Stimulated activated naive CD8-positive, alpha-beta T cell treated with anti-CD3 and anti-CD28 coated beads, Interleukin-15, Interleukin-2, amounts not matched to agents 100 ng/mL and 50 ng/mL, for 24 hours (primary cell): ENCODE measurements around the gene IL10.
"Not testable (repeated sequence)": the region's sequence is repeated elsewhere in the genome, so short reads cannot be mapped to it uniquely, and the experiment has no call there.

Source experiments
- H3K27ac Mint-ChIP-seq: one replicate; pipeline ENCODE4 v1.8.0; 2021; ENCODE audit warnings: mild to moderate bottlenecking, mixed read lengths
- H3K27me3 Mint-ChIP-seq: one replicate; pipeline ENCODE4 v1.8.0; 2021; ENCODE audit warnings: mixed read lengths
- H3K36me3 Mint-ChIP-seq: one replicate; pipeline ENCODE4 v1.8.0; 2021; ENCODE audit warnings: low read depth, mixed read lengths
- H3K4me1 Mint-ChIP-seq: one replicate; pipeline ENCODE4 v1.8.0; 2021; ENCODE audit warnings: low read depth, mixed read lengths
- H3K4me3 Mint-ChIP-seq: one replicate; pipeline ENCODE4 v1.8.0; 2021; ENCODE audit warnings: mild to moderate bottlenecking, mixed read lengths
- H3K9me3 Mint-ChIP-seq: one replicate; pipeline ENCODE4 v1.8.0; 2021; ENCODE audit warnings: mixed read lengths

Gene IL10

DNA sequence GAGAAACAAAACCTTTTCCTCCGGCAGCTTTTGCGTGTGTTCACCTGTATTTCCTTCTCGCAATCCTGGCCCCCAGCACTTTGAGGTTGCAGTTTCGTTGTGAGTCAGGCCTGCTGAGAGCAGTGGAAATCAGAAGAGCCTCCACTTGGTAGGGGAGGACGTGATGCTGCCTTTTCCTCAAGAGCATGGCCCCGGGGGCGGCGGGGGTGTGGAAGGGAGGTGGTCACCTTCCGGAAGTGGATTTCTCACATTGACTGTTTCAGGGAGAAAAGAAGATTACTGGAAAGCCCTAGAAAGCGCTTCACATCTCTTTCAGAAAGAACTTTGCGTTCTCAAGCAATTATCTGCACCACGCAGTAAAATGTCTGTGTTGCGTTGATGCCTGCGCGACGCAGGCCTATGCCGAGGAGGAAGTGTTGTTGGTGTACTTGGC lies 12.2 kb upstream of the IL10 start:
- Mint-ChIP-seq H3K9me3 (no peaks in the 10 kb centered on the region), H3K4me1 (peaks cover 68% of the 10 kb centered on the region), H3K27ac (peak overlapping the region; percentile 87), H3K36me3 (no peaks in the 10 kb centered on the region), H3K27me3 (peaks cover 9% of the 10 kb centered on the region), H3K4me3 (peak overlapping the region; percentile 39)

DNA sequence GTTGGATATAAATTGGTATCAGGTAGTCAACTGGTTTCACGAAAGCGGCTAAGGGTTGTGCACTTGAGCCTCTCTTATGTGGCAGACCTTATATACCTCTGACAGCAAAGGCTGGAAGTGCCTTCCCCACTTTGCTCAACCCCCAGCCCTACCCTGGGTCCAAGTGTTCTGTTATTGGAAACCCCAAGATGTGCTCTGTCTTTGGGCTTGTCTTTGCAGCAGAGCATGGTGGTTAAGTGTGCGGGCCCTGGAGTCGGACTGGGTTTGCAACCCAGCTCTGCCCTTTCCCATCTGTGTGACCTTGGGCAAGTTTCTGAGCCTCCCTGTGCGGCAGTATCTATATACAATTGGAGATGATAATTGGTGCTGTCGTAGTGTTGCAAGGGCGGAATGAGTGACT lies 11.2 kb upstream of the IL10 start:
- peaks cover 9% of the 10 kb centered on the region for H3K27me3 Mint-ChIP-seq
- peak overlapping the region; percentile 87 for H3K27ac Mint-ChIP-seq
- no peaks in the 10 kb centered on the region for H3K9me3 Mint-ChIP-seq
- no peak overlapping the region for H3K4me3 Mint-ChIP-seq
- no peaks in the 10 kb centered on the region for H3K36me3 Mint-ChIP-seq
- peaks cover 68% of the 10 kb centered on the region for H3K4me1 Mint-ChIP-seq

DNA sequence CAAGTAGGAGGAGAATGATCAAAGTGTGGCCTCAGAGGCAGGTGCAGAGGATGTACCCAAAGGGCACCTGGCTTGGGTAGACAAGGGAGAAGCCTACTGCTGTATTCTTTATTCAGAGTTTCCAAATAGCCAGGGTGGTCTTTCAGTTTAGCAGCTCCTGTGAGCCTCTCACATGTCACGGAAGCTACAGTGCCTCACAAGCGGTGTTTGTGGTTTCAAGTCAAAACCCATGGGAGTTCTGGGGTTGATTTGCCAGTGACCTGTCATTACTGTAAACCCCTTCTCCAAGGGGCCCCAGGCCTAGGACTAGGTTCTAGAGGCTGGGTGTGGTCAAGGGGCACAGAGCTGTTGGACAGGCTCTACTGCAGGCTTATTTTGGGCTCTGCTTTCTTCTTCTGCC lies 10.2 kb upstream of the IL10 start:
- Mint-ChIP-seq H3K4me3 (no peak overlapping the region), H3K9me3 (no peaks in the 10 kb centered on the region), H3K4me1 (peaks cover 59% of the 10 kb centered on the region), H3K27me3 (peaks cover 5% of the 10 kb centered on the region), H3K36me3 (no peaks in the 10 kb centered on the region), H3K27ac (peak overlapping the region; percentile 65)

DNA sequence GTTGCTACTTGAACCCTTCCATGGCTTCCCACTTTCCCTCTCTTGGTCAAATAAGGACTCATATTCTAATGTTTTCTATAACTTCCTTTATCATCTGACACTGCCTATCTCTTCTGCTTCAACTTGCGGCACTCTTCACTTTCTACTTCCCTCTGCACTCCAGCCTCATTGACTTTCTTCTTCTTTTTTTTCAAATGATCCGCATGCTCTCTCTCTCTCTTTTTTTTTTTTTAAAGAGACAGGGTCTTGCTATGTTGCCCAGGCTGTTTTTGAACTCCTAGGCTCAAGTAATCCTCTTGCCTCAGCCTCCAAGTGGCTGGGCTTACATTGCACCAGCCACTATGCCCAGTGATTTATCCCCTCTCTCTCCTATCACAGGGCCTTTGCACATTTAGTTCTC lies 7.3 kb upstream of the IL10 start:
- H3K4me3 Mint-ChIP-seq, result no peak overlapping the region

DNA sequence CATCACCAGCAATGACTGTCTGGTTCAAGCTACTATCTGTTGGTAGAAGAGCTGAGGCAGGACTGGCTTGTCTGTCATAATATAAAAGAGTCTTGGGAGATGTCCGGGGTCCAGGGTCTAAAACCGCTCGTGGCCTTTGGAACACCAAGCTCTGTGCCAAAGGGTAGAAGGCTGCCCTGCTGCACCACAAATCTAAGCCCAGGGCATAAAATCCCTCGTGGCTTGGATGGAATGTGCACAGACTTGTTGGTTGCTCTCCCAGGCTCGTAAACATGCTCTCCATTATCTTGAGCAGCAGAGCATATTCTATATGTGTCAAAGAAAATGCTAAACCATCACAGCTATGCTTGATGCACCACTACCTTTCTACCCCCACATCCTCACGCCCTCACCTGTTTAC lies 6.6 kb upstream of the IL10 start:
- H3K4me1 Mint-ChIP-seq, result peaks cover 34% of the 10 kb centered on the region
- H3K27ac Mint-ChIP-seq, H3K9me3 Mint-ChIP-seq, H3K4me3 Mint-ChIP-seq, H3K36me3 Mint-ChIP-seq, H3K27me3 Mint-ChIP-seq: not testable (repeated sequence)

More for the DNA sequence above, 7.3 kb upstream of the IL10 start:
- Mint-ChIP-seq H3K27ac (no peak overlapping the region), H3K9me3 (no peaks in the 10 kb centered on the region), H3K27me3 (peaks cover 2% of the 10 kb centered on the region), H3K36me3 (no peaks in the 10 kb centered on the region), H3K4me1 (peaks cover 34% of the 10 kb centered on the region)

DNA sequence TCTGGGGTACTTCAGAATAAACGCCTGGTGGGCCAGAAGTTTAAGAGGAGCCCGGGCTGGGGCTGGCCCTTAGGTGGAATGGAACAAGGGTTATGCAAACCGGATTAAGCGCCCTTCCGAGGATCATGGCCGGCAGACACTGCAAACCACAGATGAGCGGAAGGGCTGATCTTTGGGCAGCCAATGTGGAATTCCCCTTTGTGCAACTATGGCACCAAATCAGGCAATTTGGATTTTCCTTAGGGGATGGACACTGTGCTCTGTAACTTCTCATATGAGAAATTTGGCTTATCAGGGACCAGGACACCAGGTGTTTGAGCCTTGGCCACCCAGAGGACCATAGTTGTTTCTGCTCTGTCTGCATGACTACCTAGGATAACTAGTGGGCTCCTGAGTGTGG lies 5.7 kb upstream of the IL10 start:
- H3K36me3 Mint-ChIP-seq, result no peaks in the 10 kb centered on the region
- no peak overlapping the region for H3K4me3 Mint-ChIP-seq
- H3K27me3 Mint-ChIP-seq, result peaks cover 4% of the 10 kb centered on the region
- H3K9me3 Mint-ChIP-seq, result no peaks in the 10 kb centered on the region
- peaks cover 33% of the 10 kb centered on the region for H3K4me1 Mint-ChIP-seq
- no peak overlapping the region for H3K27ac Mint-ChIP-seq

DNA sequence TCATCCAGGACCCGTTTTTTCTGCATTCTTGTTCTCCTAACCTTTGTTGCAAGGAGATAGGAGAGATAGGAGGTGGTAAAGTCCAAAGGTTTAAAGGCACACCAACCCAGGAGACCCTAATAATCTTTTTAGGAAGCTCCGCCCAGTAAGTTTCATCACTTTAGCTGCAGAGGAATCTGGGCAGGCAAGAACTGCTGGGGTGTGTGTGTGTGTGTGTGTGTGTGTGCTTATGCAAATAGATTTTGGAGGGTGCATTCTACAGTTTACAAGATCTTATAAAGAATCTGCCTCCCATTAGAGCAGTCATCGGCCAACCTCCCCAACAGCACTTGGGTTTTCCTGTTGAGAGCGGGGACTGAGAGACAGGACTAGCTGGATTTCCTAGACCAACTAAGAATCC lies 3.9 kb upstream of the IL10 start:
- H3K4me3 Mint-ChIP-seq, result no peak overlapping the region
- H3K36me3 Mint-ChIP-seq, result no peaks in the 10 kb centered on the region
- H3K27me3 Mint-ChIP-seq, result peaks cover 12% of the 10 kb centered on the region
- H3K9me3 Mint-ChIP-seq, result no peaks in the 10 kb centered on the region
- no peak overlapping the region for H3K27ac Mint-ChIP-seq
- peaks cover 35% of the 10 kb centered on the region for H3K4me1 Mint-ChIP-seq

DNA sequence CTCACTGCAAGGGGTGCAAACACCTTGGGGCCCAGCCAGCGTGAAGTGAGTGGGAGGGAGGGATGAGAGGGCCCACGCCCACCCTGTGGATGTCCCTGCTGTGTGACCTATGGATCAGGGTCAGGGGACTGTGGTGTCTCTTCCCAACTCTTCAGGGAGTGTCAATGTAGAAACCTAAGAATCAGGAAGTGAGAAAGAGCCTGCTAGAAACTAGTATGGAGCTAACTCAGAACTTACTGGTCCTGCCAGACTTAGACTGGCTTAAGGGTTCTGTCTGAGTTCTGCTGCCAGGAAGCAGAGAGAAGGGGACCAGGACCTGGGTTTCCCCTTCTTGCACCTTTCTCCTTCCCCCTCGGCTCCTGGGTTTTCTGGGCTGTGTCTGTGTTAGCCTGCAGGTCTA lies 1.8 kb upstream of the IL10 start:
- Mint-ChIP-seq H3K9me3 (no peaks in the 10 kb centered on the region), H3K36me3 (no peaks in the 10 kb centered on the region), H3K4me1 (peaks cover 56% of the 10 kb centered on the region), H3K27me3 (peaks cover 22% of the 10 kb centered on the region), H3K4me3 (no peak overlapping the region), H3K27ac (no peak overlapping the region)

DNA sequence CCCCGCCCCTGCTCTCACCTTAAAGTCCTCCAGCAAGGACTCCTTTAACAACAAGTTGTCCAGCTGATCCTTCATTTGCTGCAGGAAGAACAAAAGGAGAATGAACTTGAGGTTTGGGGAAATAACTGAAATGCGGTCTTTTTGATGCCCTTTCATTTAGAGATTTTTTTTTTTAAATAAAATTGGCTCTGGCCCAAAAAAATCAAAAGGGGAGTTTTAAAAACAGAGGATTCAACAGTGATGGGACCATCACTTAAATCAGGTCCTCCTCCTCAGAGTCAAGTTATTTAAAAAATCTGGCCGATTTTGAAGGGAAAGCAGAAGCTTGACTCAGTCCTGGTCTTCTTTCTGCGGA lies 979 bp downstream of the IL10 start:
- H3K4me1 Mint-ChIP-seq, result peaks cover 82% of the 10 kb centered on the region
- H3K9me3 Mint-ChIP-seq, result no peaks in the 10 kb centered on the region
- H3K36me3 Mint-ChIP-seq, result no peaks in the 10 kb centered on the region
- no peak overlapping the region for H3K27ac Mint-ChIP-seq
- H3K4me3 Mint-ChIP-seq, result peak overlapping the region; percentile 59
- peaks cover 22% of the 10 kb centered on the region for H3K27me3 Mint-ChIP-seq

DNA sequence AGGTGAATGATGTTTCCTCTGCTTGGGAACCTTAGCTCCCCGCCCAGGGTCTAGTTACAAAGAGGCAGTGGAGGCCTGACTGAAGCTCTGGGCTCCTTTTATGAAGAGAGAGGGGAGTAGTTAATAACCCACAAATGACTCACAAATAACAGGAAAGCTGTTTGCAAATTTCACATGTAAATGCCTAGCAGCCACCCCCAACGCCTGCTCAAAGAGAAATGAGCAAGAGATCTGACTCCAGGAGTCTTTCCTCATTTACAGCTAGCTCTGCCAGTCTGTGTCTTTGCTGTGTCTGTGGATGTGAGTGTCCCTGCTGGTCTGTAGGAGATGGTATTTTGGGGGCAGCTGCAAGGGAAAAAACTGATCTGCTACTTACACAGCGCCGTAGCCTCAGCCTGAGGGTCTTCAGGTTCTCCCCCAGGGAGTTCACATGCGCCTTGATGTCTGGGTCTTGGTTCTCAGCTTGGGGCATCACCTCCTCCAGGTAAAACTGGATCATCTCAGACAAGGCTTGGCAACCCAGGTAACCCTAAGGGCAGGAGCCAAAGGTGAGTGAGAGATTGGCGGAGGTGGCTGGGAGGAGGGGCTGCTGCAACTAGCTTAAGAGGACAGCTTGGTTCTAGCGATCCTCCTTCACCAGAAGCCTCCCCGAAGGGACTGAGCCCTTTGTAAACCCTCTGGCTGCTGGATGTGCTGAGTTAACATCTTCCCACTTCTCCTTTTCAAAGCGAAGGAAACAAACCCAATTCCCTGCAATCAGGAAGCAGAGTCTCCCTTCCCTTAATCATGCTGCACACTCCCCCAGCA lies 1.6 kb downstream of the IL10 start, which contains the start of gene IL19:
Gene IL19 (plus strand): TSS at position 243 of the 807 bp plus-strand sequence. CDS start 65,890 bp downstream, outside the sequence.
- Mint-ChIP-seq H3K27me3 (peaks cover 22% of the 10 kb centered on the region), H3K4me1 (peaks cover 88% of the 10 kb centered on the region), H3K4me3 (peak within 1 kb of the TSS; percentile 59), H3K9me3 (no peaks in the 10 kb centered on the region), H3K27ac (no peak within 1 kb of the TSS), H3K36me3 (no peaks in the 10 kb centered on the region)

DNA sequence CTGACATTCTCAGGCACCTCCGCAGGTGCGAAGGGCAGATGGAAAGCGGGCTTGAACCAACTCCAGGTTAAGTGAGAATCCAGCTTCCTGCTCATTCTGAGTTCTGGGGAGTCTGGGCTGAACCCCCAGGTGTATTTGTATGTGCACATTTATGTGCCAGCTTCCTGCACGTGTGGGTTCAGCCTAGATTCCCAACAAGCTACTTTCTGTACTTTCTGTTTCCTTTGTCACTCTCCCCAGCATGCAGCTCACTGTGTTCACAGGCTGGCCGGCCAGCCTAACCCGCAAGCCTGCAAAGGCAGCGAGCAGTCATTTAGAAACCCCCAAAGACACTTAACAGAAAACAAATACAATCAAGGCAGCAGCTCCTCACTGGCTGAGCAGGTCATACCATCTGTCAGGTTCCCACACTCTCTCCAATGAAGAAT lies 3.0 kb downstream of the IL10 start:
- Mint-ChIP-seq H3K4me1 (peaks cover 92% of the 10 kb centered on the region), H3K27ac (peak overlapping the region; percentile 66), H3K4me3 (peak overlapping the region; percentile 38), H3K27me3 (peaks cover 21% of the 10 kb centered on the region), H3K9me3 (no peaks in the 10 kb centered on the region), H3K36me3 (no peaks in the 10 kb centered on the region)

DNA sequence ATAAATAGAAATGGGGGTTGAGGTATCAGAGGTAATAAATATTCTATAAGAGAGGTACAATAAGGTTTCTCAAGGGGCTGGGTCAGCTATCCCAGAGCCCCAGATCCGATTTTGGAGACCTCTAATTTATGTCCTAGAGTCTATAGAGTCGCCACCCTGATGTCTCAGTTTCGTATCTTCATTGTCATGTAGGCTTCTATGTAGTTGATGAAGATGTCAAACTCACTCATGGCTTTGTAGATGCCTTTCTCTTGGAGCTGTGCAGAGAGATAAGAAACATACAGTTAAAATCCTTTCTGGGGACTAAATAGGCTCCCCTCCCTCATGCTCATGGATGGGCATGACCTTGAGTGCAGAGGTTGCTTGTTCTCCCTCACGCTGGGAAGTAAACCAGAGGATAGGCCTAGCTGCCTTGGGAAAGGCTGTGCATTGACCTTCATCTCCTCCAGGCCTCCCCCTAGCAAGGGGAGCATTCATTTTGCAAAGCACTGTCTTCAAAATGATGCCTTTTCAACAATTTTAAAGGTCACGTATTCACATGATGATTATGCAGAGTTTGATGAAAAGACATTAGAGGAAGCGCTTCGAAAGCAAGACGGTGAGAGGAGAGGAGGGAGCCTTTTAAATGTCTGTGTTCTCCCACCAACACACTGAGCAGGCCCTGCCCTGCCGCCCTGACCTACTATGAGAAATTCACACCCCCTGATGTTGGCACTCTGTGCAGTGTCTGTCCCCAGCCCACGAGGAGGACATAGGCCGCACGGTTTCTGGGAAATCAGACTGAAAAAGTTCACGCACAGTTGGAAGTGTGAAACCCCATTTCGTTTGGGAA lies 3.6 kb downstream of the IL10 start:
- Mint-ChIP-seq H3K9me3 (peaks cover 6% of the 10 kb centered on the region), H3K27me3 (peaks cover 27% of the 10 kb centered on the region), H3K36me3 (no peaks in the 10 kb centered on the region), H3K4me3 (peak overlapping the region; percentile 38), H3K4me1 (peaks cover 91% of the 10 kb centered on the region), H3K27ac (peak overlapping the region; percentile 66)

DNA sequence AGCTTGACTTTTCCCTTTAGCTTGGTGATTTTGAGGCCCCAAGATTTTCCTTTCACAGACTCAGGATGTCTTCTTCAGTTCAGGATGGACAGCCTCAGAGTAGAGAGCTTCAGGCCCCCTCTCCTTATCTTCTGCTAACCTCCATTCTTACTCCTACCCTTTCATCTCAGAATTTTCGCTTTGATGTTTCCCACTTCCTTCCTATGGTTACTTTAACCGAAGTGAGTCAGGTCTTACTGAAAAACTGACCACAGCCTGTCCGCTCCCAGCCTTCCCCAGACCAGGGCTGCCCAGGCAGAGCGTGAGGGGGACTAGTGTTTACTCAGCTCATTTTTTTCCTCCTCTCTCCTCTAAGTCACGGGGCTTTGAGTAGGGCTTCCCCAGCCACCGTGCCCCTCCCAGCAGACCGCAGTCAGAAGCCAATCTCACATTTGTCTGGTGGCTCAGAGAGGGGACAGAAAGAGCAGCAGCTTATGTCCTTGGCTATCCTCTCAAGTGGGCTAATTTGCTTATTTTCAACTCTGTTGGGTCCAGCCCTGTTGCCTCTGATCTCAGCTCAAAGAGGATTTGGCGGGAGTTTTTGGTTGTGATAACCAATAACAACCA lies 5.9 kb downstream of the IL10 start:
- H3K27ac Mint-ChIP-seq, result peak overlapping the region; percentile 84
- H3K4me1 Mint-ChIP-seq, result peaks cover 75% of the 10 kb centered on the region
- H3K36me3 Mint-ChIP-seq, result no peaks in the 10 kb centered on the region
- peaks cover 24% of the 10 kb centered on the region for H3K27me3 Mint-ChIP-seq
- peaks cover 6% of the 10 kb centered on the region for H3K9me3 Mint-ChIP-seq
- H3K4me3 Mint-ChIP-seq, result peak overlapping the region; percentile 54

DNA sequence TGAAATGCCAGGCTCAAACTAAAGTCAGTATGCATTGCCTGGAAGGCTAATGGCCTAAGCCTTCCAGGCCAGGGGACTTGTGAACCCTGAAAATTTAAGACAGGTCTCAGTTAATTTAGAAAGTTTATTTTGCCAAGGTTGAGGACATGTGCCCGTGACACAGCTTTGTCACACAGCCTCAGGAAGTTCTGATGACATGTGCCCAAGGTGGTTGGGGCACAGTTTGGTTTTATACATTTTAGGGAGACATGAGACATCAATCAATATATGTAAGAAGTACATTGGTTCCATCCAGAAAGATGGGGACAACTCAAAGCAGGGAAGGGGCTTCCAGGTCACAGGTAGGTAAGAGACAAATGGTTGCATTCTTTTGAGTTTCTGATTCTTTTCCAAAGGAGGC lies 6.5 kb downstream of the IL10 start:
- Mint-ChIP-seq H3K27me3 (peaks cover 18% of the 10 kb centered on the region), H3K27ac (peak overlapping the region; percentile 84), H3K4me1 (peaks cover 69% of the 10 kb centered on the region)
- H3K9me3 Mint-ChIP-seq, H3K4me3 Mint-ChIP-seq, H3K36me3 Mint-ChIP-seq: not testable (repeated sequence)
